ENCODE results near the gene LANCL2. TPM values are rescaled to one million over a fixed set of nuclear protein-coding genes. Genes with fewer than 3 reads are reported as not detected.

LANCL2 gene
- total and polyA plus RNA-seq, 9 of the 15 experiments (the other 6 are each of a cell fraction or from before 2014, with no cell fraction given): 5.3 to 18.5 (median 13.5) TPM

DNA sequence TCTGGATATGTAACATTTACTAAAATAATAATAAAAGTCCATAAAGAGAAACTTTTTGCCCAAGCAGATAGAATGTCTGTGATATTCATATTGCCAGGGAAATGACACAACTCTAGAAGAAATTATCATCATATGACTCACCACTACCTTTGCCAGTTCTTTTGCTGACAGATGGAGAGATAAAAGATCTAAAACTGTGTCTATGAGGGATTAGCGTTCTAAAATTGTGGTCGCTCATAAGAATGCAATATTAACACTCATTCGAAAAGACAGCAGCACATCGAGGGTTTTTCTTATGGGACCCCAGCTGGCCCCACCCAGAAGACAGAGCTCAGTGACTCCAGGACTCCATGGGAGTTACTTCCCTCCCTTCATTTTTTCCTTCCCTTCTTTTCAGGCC lies 16.6 kb upstream of the LANCL2 start (continued):
- TF ChIP-seq CLOCK (CRISPR knock-in tag; IDR thresholded peaks at IDR 0.05; ENCODE audit: borderline replicate concordance) (no peak), ARID2 (IDR thresholded peaks at IDR 0.05) (no peak), KHSRP (IDR thresholded peaks at IDR 0.05) (no peak), CREBBP (IDR thresholded peaks at IDR 0.05; ENCODE audit: low read depth, low read length) (no peak), CEBPG (CRISPR knock-in tag; IDR thresholded peaks at IDR 0.05) (no peak), CEBPG (tag; conservative IDR thresholded peaks at IDR 0.05 in 1 of 2, IDR thresholded peaks at IDR 0.05 in 1 of 2) (peak in 1 of 2 experiments; percentile 37; a peak in 3 of 4 replicates), TCFL5 (CRISPR knock-in tag; conservative IDR thresholded peaks at IDR 0.05) (no peak), FOS (IDR thresholded peaks at IDR 0.05; ENCODE audit: extremely low read depth, insufficient read length) (peak; percentile 9), ZNF644 (tag; IDR thresholded peaks at IDR 0.05; ENCODE audit: low read depth) (no peak), STAT6 (CRISPR knock-in tag; IDR thresholded peaks at IDR 0.05) (no peak), NRF1 (conservative IDR thresholded peaks at IDR 0.05 in 1 of 2, IDR thresholded peaks at IDR 0.05 in 1 of 2) (no peak), ZFX (CRISPR knock-in tag; IDR thresholded peaks at IDR 0.05) (no peak), ATF3 (IDR thresholded peaks at IDR 0.05) (peak; percentile 87), ATF3 (CRISPR knock-in tag; conservative IDR thresholded peaks at IDR 0.05) (no peak), EHMT2 (IDR thresholded peaks at IDR 0.05) (no peak), ZBTB7A (IDR thresholded peaks at IDR 0.05; ENCODE audit: borderline replicate concordance, control insufficient read depth, low read depth, low read length) (no peak), EZH2 (IDR thresholded peaks at IDR 0.05; ENCODE audit: borderline replicate concordance, low read depth, low read length) (no peak), POLR3A (IDR thresholded peaks at IDR 0.05; ENCODE audit: borderline replicate concordance, extremely low read depth, insufficient read depth, insufficient read length) (no peak), NR1H2 (CRISPR knock-in tag; IDR thresholded peaks at IDR 0.05) (no peak), PRMT5 (CRISPR knock-in tag; IDR thresholded peaks at IDR 0.05) (no peak)
- TF ChIP-seq, protein P1, sequence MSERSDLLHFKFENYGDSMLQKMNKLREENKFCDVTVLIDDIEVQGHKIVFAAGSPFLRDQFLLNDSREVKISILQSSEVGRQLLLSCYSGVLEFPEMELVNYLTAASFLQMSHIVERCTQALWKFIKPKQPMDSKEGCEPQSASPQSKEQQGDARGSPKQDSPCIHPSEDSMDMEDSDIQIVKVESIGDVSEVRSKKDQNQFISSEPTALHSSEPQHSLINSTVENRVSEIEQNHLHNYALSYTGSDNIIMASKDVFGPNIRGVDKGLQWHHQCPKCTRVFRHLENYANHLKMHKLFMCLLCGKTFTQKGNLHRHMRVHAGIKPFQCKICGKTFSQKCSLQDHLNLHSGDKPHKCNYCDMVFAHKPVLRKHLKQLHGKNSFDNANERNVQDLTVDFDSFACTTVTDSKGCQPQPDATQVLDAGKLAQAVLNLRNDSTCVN (CRISPR knock-in tag; IDR thresholded peaks at IDR 0.05): no peak
- TF ChIP-seq, protein P2, sequence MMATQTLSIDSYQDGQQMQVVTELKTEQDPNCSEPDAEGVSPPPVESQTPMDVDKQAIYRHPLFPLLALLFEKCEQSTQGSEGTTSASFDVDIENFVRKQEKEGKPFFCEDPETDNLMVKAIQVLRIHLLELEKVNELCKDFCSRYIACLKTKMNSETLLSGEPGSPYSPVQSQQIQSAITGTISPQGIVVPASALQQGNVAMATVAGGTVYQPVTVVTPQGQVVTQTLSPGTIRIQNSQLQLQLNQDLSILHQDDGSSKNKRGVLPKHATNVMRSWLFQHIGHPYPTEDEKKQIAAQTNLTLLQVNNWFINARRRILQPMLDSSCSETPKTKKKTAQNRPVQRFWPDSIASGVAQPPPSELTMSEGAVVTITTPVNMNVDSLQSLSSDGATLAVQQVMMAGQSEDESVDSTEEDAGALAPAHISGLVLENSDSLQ (IDR thresholded peaks at IDR 0.05): peak; percentile 26; the same call in 1 of the 2 replicates
